Measurements from ENCODE around the gene BOK. TPM values are rescaled to one million over a fixed set of nuclear protein-coding genes. Genes with fewer than 3 reads are reported as not detected.

BOK gene
- total RNA-seq, 1 donor from 2014 or later: 83.3 TPM

DNA sequence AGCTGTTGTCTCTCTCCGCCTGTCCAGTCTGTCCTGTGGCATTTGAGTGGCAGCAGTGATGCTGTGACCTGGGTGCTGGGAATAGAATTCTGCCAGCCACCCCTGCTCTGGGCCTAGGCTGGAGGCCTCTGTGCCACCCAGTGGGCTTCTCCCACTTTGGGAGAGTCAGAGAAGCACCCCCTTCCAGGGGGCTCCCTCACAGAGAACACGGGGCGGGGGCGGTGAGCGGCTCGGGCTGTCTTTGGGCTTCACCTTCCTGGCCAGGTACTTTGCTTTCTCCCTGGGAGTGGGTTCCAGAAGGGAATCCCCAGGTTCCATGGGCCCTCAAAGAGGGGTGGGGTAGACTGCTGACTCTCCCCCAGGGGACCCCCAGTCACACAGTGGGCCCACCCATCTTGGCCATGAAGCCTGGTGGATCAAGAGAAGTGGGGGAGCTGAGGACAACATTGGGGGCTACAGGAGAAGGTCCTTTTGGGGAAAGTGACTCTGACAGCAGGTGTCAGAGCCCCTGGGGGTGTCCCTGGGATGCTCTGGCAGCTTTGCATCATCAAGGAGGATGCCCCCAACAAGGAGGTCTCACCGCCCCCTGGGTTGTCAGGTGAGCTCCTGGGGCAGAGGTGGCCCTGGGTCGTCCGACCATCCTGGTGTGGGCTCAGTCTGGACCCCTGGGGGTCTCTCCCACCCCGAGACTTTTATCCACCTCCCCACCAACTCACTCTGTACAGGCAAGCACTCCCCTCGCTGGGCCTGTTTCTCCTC lies 18.8 kb upstream of the BOK start:
- TF ChIP-seq, protein P1, sequence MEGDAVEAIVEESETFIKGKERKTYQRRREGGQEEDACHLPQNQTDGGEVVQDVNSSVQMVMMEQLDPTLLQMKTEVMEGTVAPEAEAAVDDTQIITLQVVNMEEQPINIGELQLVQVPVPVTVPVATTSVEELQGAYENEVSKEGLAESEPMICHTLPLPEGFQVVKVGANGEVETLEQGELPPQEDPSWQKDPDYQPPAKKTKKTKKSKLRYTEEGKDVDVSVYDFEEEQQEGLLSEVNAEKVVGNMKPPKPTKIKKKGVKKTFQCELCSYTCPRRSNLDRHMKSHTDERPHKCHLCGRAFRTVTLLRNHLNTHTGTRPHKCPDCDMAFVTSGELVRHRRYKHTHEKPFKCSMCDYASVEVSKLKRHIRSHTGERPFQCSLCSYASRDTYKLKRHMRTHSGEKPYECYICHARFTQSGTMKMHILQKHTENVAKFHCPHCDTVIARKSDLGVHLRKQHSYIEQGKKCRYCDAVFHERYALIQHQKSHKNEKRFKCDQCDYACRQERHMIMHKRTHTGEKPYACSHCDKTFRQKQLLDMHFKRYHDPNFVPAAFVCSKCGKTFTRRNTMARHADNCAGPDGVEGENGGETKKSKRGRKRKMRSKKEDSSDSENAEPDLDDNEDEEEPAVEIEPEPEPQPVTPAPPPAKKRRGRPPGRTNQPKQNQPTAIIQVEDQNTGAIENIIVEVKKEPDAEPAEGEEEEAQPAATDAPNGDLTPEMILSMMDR (conservative IDR thresholded peaks at IDR 0.05; ENCODE audit: low read depth, low read length): no peak
- H3K4me3 ChIP-seq (ENCODE audit: low read depth, low read length): no peak overlapping the region

DNA sequence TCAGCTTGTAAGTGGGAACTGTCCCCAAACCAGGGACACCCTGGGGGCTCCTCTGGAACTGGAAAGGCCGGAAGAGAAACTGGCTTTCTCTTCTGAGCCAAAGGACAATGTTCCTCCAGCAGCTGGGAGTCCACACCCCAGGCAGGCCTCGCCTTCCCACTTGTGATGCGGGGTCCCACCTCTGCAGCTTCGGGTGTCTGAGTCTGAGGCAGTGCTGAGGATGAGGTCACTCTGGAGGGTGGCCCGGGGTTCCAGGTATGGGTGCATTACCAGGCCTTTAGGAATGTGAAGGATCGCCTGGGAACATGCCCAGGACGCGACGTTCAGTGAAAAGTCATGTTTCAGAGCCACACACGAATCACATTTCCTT lies 18.2 kb upstream of the BOK start:
- DNase-seq (ENCODE audit: low read depth): no peak
- TF ChIP-seq, protein P1 (conservative IDR thresholded peaks at IDR 0.05; ENCODE audit: low read depth, low read length): no peak
- no peak overlapping the region for H3K4me3 ChIP-seq (ENCODE audit: low read depth, low read length)

More for the DNA sequence above, 18.8 kb upstream of the BOK start:
- DNase-seq (ENCODE audit: low read depth): no peak

DNA sequence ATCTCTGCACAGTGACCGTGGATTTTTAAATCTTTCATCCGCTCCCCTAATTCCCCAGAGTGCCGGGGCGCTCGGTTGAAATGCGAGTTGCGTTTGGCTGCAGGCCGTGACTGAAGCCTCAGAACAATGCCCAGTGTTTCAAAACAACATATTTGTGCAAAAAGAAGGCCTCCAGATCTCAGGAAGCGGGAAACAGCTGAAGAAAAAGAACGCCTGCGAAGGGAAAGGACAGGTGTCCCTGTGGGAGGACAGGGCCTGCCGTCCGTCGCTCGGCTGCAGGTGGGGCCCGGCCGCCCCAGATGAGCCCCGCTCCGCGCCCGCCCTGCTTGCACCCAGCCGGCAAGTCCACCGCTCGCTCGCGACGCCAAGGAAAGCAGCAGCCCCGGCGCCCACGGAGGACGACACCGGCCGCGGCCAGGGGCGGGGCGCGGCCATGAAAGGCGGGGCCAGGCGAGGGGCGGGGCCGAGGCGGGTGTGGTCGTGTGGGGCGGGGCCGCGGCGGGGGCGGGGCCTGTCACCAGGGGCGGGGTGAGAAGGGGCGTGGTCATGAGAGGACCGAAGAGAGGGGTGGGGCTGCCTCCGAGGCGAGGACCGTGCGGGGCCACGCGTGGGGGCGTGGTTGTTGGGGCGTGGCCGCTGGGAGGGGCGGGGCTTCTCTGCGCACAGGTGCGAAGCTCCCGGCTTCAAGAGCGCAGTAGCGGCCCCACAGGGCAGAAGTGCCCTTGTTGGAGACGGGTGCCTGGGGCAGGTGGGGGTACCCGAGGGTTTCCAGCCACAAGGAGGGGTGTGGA lies 17.6 kb upstream of the BOK start:
- TF ChIP-seq, protein P1 (conservative IDR thresholded peaks at IDR 0.05; ENCODE audit: low read depth, low read length): no peak
- DNase-seq (ENCODE audit: low read depth): no peak
- peak overlapping the region; percentile 26 for H3K4me3 ChIP-seq (ENCODE audit: low read depth, low read length)

DNA sequence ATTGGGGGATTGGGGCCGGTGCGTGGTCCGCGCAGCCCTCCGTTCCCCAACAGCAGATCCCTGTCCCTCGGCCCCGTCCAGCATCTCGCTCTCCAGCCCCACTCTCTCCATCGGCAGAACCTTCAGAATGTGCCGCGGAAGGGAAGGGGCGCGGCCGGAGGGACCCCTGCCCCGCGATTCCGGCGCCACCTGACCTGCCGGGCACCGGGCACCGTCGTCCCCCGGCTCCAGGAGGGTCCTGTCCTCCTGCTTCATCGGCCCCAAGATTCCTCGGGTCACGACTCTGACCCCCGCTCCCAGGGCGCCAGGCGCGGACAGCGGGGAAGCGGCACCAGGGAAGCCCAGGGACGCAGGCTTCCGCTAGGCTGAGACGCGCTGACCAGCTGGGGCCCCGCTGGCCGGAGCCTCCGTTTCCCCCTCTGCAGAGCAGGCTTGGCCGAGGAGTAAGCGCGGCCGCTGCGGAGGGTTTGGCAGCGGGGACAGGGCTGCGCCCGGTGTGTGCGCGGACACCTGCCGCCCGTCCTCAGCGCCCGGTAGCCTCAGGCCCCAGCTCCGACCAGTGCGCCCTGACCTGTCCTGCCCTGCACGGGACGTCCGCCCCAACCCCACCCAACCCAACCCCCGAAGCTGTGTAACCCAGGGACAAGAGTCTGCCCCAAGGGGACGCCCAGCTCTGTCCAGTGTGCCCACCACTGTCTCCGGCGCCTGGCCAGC lies 16.8 kb upstream of the BOK start:
- no peak for DNase-seq (ENCODE audit: low read depth)
- peak overlapping the region; percentile 19 for H3K4me3 ChIP-seq (ENCODE audit: low read depth, low read length)
- TF ChIP-seq, protein P1 (conservative IDR thresholded peaks at IDR 0.05; ENCODE audit: low read depth, low read length): no peak

DNA sequence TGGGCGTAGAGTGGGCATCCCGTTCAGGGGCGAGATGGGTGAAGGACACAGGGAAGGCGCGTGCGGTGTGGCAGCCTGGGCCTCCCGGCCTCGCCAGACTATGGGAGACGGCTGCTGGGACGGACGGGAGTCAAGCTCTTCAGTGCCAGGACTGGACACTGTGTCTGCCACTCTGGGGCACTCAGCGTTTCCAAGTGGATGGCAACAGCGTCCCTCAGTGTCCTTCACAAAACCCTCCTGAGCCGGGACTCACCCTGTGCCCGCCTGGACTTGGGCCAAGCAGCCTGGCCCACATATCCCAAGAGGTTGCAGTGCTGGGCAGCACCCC lies 16.3 kb upstream of the BOK start:
- TF ChIP-seq, protein P1 (conservative IDR thresholded peaks at IDR 0.05; ENCODE audit: low read depth, low read length): no peak
- DNase-seq (ENCODE audit: low read depth): no peak
- H3K4me3 ChIP-seq (ENCODE audit: low read depth, low read length): no peak overlapping the region

DNA sequence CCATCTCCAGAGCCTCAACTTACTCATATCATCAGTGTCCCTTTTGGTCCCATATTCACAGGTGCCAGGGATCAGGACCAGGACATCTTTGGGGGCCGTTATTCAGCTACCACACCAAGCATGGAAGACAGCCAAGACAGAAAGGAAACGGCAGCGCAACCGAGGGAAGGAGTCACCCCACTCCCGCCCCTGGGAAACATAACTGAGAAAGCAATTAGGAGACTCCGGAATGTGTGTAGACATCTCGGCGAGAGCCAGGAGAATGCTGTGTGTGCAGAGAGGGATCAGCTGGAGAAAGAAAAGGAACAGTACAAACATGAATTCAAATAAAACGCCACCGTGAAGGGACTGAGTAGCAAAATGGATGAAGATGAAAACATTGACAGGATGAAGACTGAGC lies 13.4 kb upstream of the BOK start:
- TF ChIP-seq, protein P1 (conservative IDR thresholded peaks at IDR 0.05; ENCODE audit: low read depth, low read length): no peak
- no peak overlapping the region for H3K4me3 ChIP-seq (ENCODE audit: low read depth, low read length)
- no peak for DNase-seq (ENCODE audit: low read depth)

All from epithelial cell of proximal tubule (primary cell).